HG02759 (cell line): ENCODE data around the gene ASCL2.
"Not testable (repeated sequence)": the region's sequence is repeated elsewhere in the genome, so short reads cannot be mapped to it uniquely, and the experiment has no call there.

ENCODE experiments used
- ATAC-seq: cut with Tn5 transposase; IDR thresholded peaks from one replicate; pipeline ENCODE4 v1.9.1; 2021; ENCODE audit warnings: mild to moderate bottlenecking, moderate library complexity; ENCODE audit not compliant: unreplicated experiment

Gene ASCL2

DNA sequence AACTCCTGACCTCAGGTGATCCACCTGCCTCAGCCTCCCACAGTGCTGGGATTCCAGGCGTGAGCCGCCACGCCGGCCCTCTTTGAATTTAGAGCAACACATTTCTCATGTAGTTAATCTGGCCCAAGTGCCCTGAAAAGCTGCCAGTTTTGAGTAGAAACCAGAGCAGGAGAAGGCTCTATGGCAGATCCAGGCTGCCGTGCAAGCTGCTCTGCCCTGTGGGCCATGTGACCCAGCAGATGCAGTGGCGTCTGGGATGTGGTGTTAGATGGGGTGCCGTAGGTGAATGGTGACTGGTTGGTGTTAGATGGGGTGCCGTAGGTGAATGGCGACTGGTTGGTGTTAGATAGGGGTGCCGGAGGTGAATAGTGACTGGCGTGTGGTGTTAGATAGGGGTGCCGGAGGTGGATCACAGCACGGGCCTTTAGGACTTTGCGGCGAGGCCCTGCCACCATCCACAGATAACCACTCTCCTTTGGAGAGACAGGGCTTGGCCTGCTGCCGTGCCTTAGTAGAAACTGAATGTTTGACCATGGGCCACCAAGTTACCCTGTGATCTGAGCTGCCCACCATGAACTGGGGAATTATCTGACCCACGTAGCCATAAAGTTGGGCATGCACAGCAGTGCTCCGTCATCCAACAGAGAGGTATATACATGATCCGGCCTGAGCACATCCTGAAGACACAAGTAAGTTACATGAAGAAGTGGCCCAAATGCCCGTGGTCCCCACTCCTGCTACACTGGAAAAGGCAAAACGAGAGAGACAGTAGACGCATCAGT lies 32.7 kb downstream of the ASCL2 start:
- ATAC-seq: no peak

DNA sequence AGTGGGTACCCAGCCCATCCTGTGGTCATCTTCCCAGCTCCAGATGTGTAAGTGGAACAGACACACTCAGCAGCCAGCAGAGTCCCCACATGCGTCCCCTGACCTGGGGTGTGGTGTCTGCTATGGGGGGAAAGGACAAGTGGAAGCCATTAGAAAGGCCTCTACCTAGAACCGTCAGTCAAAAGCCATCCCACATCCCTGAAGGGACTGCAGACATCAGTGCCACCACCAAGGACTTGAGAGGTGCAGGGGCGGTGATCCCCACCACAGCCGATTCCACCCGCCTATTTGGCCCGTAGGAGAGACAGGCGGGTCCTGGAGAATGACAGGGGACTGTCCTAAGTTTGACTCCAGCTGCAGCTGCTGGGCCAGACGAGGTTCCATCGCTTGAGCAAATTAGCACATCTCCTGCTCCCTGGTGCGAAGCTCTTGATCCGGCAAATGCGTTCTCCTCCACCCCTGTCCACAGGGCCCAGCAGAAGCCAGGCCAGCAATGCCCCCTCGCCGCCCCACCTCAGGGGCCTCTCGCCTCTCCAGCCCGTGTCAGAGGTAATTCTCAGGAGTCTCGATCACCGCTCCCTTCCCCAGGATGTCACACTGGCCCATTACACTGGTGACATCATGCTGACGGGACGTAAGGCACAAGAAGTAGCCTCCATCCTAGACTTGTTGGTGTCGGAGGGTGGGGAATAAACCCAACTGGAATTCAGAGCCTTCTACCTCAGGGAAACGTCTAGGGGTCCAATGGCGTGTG lies 33.8 kb downstream of the ASCL2 start:
- ATAC-seq: not testable (repeated sequence)

DNA sequence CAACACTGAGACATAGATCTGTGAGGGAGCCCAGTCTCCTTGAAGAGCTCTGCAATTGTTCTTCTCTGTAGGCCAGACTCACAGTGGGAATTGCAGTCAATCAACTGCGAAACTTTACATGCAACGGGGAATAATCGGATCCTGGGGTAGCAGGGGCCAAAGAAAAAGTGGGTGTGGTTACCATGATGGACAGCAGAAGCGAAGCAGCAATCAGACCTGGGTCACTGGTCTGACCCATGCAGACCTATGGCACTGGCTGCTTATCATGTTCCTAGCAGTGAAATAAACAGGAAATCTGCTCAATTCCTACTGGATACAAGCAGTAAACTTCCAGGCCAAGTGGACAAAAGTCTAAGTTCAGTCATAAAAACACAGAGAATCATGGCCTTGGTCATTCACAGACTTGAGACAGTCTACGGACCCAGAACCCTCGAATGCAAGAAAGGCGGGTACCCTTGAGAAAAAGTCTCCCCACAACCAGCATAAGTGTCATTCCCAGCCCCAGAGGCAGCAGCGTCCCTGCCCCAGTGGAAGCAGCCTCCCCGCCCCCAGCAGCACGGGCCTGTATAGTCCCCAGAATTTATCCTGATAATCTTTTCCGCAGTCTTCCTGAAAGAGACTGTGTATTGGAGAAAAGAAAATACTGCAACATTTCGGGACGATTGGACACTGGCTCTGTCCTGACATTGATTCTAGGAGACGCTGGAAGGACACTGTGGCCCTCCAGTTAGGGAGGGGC lies 34.6 kb downstream of the ASCL2 start:
- no peak for ATAC-seq

DNA sequence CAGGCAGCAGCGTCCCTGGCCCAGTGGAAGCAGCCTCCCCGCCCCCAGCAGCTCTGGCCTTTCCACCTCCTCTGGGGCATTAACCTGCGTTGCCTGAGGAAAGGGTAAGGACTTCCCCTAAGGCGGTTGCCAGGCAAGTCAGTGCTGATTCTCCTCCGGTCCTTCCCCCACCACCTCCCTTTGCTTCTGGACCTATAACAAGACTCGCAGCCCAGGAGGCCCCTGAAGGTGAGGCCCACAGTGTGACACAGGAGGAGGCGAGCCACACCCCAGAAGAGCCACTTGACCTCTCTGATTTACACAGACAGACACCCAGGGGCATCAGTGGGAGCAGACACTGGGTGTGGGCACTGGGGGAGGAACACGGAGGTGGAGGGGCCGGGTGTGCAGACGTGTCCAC lies 35.4 kb downstream of the ASCL2 start:
- ATAC-seq: no peak

DNA sequence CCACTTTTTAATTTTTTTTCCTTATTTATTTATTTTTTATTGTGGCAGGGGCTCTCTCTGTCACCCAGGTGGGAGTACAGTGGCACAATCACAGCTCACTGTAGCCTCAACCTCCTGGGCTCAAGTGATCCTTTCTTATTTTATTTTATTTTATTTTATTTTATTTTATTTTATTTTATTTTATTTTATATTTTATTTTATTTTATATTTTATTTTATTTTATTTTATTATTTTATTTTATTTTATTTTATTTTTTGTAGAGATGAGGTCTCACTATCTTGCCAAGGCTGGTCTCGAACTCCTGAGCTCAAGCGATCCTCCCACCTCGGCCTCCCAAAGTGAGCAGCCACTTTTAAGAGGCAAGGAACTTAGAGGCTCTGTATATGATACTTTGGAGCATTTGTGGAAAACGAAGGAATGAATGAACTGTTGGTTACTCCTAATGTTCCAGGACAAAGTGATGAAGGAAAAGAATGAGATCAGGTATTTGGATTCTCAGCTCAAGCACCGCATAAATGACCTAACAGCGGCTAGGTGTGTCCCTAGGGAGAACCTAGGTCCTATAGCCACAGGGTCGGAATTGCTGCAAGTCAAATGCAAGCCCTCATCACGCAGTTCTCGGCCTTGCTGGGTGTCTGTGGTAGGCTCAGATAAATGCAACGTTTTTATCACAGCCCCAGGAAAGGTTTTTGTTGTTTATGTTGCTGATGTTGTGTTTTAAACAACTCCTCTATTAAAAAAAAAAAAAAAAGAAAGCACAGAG lies 36.5 kb downstream of the ASCL2 start:
- ATAC-seq: no peak

DNA sequence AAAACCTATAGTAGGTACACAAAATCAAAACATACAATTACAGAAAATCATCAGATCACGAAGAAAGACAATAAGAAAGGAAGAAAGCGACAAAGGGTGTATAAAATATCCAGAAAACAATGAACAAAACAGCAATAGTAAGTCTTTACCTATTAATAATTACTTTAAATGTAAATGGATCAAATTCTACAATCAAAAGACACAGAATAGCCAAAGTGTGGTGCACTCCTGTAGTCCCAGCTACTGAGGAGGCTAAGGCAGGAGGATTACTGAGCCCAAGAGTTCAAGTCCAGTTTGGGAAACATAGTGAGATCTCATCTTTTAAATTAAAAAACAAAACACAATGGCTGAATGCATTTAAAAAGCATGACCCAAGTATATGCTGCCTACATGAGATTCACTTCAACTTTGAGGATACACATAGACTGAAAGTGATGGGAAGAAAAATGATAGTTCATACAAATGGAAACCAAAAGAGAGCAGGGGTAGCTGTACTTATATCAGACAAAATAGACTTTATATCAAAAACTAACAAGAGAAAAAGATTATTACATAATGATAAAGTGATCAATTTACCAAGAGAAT lies 40.6 kb downstream of the ASCL2 start:
- ATAC-seq: no peak

DNA sequence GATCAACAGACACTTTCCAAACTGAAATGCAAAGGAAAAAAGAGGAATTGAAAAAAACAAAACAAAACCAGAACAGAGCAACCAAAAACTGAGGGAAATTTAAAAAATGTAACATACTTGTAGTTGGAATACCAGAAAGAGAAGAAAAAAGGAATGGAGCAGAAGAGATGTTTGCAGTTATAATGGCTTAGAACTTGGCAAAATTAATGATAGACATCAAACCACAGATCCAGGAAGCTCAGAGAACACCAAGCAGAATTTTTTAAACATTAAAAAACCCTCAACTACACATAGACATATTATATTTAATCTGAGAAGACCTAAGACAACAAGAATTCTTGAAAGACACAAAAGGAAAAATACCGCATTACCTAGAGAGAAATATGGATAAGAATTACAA lies 46.1 kb downstream of the ASCL2 start:
- ATAC-seq: no peak

DNA sequence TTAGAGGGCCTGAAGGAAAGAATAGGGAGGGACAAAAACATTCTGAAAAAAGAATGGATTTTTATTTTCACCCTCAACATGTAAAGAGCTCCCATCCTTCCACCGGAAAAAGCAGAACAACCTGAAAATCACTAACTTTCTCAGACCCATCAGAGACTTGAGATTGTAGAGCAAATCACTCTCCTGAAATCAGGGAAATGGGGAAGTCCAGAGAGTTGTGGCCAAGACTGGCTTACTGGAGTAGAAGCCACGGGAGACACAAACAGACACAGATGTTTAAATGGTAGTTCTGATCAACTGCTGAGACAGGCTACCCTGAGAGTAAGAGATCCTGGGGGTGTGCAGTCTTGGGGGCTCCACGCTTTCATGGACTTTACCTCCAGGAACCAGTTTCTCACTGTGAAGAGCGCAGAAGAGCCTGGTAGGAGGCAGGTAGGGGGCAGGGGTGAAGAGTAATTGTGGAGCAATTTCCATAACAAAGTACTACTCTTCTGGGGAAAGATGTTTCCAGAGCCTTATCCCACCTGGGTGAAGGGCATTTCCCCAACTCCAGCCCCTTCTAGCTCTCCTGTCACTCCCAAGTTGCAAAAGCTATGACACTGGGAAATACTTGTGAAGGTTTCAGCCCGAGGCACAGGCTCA lies 47.1 kb downstream of the ASCL2 start:
- no peak for ATAC-seq

DNA sequence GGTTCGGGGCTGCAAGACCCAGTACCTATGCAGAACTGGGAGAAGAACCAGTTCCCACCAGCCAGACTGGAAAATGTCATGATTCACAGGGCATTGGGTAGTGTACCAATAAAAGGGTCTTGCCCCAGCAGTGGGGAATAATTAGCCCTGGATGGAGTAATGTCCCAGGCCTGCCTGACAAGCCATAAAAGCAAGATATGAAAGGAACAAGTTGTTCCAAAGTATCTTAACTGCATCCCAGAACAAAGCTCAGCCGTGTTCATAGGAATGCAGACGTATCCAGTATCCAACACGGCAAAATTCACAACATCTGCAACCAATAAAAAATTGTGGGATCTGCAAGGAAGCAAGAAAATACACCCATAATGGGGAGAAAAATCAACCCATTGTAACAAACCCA lies 47.9 kb downstream of the ASCL2 start:
- no peak for ATAC-seq

DNA sequence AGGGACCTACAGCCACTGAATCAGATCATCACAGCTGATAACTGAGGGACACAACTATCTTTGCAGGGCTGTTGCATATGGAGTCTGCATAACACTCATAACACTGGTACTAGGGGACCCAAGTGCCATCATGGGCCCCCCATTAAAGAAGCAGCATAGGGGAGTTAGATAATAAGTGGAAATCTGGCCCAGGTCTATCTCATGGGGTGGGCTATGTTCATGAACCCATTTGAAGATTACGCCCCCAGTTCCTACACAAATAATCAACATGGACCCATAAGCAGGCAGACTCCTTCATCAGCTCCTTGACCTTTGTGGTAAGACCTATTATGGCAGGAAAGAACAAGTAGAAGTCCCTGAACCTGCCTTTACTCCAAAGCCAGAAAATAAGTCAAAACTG lies 48.8 kb downstream of the ASCL2 start:
- ATAC-seq: no peak

DNA sequence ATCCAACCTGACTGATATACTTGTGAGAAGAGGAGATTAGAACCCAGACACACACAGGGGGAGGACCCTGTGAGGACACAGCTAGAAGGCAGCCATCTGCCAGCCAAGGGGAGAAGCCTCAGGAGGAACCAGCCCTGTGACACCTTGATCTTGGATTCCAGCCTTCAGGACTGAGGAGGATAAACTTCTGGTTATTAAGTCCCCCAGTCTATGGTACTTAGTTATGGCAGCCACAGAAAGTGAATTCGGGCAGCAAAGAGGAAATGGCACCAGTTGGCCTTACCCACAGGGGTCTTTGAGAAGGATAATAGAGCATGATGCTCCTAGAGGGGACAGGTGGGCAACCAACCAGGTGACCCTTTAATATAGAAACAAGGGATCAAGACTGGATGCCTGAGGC lies 49.4 kb downstream of the ASCL2 start:
- ATAC-seq: no peak

DNA sequence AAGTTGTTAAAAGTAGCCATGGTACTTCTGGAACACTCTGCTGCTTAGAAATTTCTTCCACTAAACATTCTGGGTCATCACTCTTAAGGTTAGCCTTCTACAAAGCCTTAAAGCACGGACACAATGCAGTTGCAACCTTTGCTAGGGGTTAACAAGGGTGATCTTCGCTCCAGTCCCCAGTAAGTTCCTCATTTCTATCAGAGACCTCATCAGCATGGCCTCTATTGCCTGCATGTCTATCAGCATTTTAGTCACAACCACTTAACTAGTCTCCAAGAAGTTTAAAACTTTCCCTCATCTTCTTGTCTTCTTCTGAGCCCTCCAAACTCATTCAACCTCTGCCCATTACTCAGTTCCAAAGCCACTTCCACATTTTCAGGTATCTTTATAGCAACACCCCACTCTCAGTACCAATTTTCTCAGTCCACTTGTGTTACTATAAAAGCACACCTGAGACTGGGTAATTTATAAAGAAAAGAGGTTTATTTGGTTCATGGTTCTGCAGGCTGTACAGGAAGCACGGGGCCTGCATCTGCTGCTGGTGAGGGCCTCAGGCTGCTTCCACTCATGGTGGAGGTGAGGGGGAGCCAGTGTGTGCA lies 50.1 kb downstream of the ASCL2 start:
- ATAC-seq: no peak

DNA sequence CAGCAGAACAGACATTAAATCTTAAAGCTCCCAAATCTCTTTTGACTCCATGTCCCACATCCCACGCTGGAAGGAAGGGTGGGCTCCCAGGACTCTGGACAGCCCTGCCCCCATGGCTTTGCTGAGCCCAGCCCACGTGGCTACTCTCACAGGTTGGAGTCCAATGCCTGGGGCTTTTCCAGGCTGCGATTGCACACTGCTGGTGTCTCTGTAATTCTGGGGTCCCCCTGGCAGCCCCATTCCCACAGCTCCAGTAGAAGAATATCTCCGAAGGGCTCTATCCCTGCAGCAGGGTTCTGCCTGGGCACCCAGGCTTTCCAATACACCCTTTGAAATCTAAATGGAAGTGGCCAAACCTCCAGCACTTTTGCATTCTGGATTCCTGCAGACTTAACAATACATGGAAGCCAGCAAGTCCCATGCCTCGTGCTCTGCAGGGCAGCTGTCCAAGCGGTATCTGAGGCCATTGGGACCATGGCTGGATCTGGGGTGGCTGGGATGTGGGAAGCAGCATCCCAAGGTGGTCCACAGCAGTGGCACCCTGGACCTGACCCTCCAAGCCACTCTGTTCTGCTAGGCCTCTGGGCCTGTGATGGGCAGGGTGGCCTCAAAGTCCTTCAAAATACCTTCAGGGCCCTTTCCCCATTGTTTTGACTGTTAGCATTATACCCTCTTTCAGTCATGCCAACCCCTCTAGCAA lies 50.9 kb downstream of the ASCL2 start:
- ATAC-seq: no peak
